ENCODE measurements around the gene GDA. TPM values are rescaled to one million over a fixed set of nuclear protein-coding genes. Genes with fewer than 3 reads are reported as not detected.

Gene GDA
- total RNA-seq, 1 experiment from 2014 or later: 5.0 TPM

DNA sequence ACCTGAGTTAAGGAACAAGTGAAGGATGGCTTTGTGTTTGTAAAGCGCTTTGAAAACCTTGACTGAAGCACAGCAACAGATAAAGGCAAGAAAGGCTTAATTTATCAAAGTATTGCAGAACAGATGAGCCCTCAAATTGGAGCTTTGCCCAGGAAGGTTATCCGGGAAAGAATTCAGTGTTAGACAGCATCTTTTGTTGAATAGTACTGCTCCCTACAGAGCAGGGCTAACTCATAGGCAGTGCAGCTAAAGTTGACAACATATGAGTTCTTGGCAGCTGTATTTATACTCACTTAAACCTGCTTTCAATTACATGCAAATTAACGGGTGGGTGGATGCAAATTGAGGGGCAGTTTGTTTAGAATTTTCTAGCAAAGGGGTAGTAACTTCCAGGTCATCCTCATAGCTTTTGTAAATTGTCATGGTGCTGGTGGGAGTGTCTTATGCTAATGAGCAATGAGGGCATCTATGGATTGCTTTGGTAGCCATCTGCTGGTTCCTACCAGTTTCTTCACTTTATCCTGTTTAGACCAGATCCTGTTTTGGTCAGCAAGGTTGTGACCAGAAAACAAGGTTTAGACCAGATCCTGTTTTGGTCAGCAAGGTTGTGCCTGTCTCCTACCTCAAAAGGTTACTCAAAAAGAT lies 105.8 kb downstream of the GDA start:
- ATAC-seq: no peak
- no peaks in the 10 kb centered on the region for H3K27me3 ChIP-seq (ENCODE audit: control insufficient read depth, insufficient read depth, low read length)
- no peaks in the 10 kb centered on the region for H3K9me3 ChIP-seq (ENCODE audit: control insufficient read depth, insufficient read depth, low read depth, low read length)
- in situ Hi-C loops (cut with HindIII; ENCODE audit: low pct_unique_long_range_greater_than_20kb, low sequenced_read_pairs) (no loop called here), intact Hi-C loops (cut with micrococcal nuclease; ENCODE audit: unreplicated experiment) (no loop called here)
- CTCF ChIA-PET: no interaction called here
- TF ChIP-seq POLR2AphosphoS5 (IDR thresholded peaks at IDR 0.05; ENCODE audit: low read depth, low read length) (no peak), SIN3A (IDR thresholded peaks at IDR 0.05; ENCODE audit: borderline replicate concordance, insufficient read depth, low read depth, low read length) (no peak), TCF7L2 (IDR thresholded peaks at IDR 0.05; ENCODE audit: low read depth, low read length) (no peak)
- TF ChIP-seq, protein P1, sequence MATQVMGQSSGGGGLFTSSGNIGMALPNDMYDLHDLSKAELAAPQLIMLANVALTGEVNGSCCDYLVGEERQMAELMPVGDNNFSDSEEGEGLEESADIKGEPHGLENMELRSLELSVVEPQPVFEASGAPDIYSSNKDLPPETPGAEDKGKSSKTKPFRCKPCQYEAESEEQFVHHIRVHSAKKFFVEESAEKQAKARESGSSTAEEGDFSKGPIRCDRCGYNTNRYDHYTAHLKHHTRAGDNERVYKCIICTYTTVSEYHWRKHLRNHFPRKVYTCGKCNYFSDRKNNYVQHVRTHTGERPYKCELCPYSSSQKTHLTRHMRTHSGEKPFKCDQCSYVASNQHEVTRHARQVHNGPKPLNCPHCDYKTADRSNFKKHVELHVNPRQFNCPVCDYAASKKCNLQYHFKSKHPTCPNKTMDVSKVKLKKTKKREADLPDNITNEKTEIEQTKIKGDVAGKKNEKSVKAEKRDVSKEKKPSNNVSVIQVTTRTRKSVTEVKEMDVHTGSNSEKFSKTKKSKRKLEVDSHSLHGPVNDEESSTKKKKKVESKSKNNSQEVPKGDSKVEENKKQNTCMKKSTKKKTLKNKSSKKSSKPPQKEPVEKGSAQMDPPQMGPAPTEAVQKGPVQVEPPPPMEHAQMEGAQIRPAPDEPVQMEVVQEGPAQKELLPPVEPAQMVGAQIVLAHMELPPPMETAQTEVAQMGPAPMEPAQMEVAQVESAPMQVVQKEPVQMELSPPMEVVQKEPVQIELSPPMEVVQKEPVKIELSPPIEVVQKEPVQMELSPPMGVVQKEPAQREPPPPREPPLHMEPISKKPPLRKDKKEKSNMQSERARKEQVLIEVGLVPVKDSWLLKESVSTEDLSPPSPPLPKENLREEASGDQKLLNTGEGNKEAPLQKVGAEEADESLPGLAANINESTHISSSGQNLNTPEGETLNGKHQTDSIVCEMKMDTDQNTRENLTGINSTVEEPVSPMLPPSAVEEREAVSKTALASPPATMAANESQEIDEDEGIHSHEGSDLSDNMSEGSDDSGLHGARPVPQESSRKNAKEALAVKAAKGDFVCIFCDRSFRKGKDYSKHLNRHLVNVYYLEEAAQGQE (IDR thresholded peaks at IDR 0.05; ENCODE audit: insufficient read depth in 1 of 2, low read depth in 2 of 2, low read length in 1 of 2): no peak
- TF ChIP-seq, protein P2, sequence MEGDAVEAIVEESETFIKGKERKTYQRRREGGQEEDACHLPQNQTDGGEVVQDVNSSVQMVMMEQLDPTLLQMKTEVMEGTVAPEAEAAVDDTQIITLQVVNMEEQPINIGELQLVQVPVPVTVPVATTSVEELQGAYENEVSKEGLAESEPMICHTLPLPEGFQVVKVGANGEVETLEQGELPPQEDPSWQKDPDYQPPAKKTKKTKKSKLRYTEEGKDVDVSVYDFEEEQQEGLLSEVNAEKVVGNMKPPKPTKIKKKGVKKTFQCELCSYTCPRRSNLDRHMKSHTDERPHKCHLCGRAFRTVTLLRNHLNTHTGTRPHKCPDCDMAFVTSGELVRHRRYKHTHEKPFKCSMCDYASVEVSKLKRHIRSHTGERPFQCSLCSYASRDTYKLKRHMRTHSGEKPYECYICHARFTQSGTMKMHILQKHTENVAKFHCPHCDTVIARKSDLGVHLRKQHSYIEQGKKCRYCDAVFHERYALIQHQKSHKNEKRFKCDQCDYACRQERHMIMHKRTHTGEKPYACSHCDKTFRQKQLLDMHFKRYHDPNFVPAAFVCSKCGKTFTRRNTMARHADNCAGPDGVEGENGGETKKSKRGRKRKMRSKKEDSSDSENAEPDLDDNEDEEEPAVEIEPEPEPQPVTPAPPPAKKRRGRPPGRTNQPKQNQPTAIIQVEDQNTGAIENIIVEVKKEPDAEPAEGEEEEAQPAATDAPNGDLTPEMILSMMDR (IDR thresholded peaks at IDR 0.05): no peak
- no peaks in the 10 kb centered on the region; the same call in 1 of the 2 replicates for H3K4me1 ChIP-seq (ENCODE audit: control insufficient read depth, insufficient read depth, low read length)
- no peak overlapping the region for H3K27ac ChIP-seq (ENCODE audit: low read length)
- POLR2A ChIA-PET: no interaction called here
- DNase-seq (ENCODE audit: low read depth, low spot score): no peak
- no peak overlapping the region for H3K4me3 ChIP-seq (ENCODE audit: low read depth in 2 of 2, low read length in 2 of 2)
- BruUV-seq (replicated peaks): no TSS peak
- H3K36me3 ChIP-seq (ENCODE audit: control insufficient read depth, insufficient read depth, low read length): no peaks in the 10 kb centered on the region

DNA sequence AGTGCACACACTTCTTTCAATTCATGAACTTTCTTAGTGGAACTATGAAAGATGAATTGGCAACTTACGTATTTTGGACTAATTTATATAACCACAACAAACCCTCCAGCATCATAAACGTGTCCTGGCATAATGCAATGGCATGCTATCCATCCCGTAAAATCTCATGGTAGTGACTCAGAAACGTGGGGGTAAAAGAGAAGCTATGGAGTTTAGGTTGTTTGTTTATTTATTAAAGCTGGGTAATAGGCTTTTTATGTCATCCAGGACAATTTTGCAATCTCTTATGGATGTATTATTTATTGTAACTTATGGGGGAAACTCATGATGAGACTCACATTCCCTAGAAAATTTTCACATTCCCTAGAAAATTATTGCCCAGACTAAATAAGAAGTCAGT lies 106.3 kb downstream of the GDA start:
- in situ Hi-C loops (cut with HindIII; ENCODE audit: low pct_unique_long_range_greater_than_20kb, low sequenced_read_pairs) (no loop called here), intact Hi-C loops (cut with micrococcal nuclease; ENCODE audit: unreplicated experiment) (no loop called here)
- CTCF ChIA-PET: no interaction called here
- H3K27ac ChIP-seq (ENCODE audit: low read length): no peak overlapping the region
- no peak overlapping the region for H3K4me3 ChIP-seq (ENCODE audit: low read depth in 2 of 2, low read length in 2 of 2)
- DNase-seq (ENCODE audit: low read depth, low spot score) (no peak), ATAC-seq (no peak)
- BruUV-seq (replicated peaks): no TSS peak
- H3K27me3 ChIP-seq (ENCODE audit: control insufficient read depth, insufficient read depth, low read length): no peaks in the 10 kb centered on the region
- H3K36me3 ChIP-seq (ENCODE audit: control insufficient read depth, insufficient read depth, low read length): no peaks in the 10 kb centered on the region
- POLR2A ChIA-PET: no interaction called here
- TF ChIP-seq POLR2AphosphoS5 (IDR thresholded peaks at IDR 0.05; ENCODE audit: low read depth, low read length): no peak
- TF ChIP-seq TCF7L2 (IDR thresholded peaks at IDR 0.05; ENCODE audit: low read depth, low read length): no peak
- TF ChIP-seq, protein P2 (IDR thresholded peaks at IDR 0.05): no peak
- TF ChIP-seq, protein P1 (IDR thresholded peaks at IDR 0.05; ENCODE audit: insufficient read depth in 1 of 2, low read depth in 2 of 2, low read length in 1 of 2): no peak
- no peaks in the 10 kb centered on the region for H3K9me3 ChIP-seq (ENCODE audit: control insufficient read depth, insufficient read depth, low read depth, low read length)
- H3K4me1 ChIP-seq (ENCODE audit: control insufficient read depth, insufficient read depth, low read length): no peaks in the 10 kb centered on the region; the same call in 1 of the 2 replicates
